ENCODE measurements around the gene MRPS23. TPM values are rescaled to one million over a fixed set of nuclear protein-coding genes. Genes with fewer than 3 reads are reported as not detected.

The MRPS23 gene
- total RNA-seq, 1 experiment from 2014 or later: 16.3 TPM

DNA sequence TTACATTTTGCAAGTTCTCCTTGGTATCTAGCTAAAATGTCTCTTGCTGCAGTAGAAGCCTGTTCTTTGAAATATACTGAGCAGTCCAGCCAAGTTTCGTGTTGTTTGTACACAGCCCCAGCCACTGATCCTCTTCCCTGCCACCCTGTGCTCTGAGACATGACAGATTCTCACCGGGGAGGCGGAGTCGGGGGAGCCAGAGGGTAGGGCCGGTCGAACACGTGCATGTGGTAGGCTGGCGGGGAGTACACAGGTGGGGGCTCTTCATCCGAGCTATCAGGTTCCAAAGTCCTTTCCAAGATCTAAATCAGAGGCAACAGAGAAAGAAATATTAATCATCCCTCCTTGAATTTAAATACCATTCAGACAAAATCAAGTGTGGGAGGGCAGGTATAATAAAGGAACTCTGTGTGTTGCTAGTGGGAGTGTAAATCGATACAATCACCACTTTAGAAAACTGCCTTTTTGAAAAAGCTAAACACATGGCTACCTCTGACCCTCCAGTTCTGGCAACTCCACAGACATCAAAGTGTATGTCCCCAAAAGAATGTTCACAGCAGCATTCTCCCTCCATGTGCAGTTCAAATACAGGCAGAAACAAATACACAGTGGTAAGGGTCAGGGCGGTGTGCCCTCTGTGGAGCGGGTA lies 29.7 kb upstream of the MRPS23 start:
- DNase-seq (ENCODE audit: low read depth): no peak

DNA sequence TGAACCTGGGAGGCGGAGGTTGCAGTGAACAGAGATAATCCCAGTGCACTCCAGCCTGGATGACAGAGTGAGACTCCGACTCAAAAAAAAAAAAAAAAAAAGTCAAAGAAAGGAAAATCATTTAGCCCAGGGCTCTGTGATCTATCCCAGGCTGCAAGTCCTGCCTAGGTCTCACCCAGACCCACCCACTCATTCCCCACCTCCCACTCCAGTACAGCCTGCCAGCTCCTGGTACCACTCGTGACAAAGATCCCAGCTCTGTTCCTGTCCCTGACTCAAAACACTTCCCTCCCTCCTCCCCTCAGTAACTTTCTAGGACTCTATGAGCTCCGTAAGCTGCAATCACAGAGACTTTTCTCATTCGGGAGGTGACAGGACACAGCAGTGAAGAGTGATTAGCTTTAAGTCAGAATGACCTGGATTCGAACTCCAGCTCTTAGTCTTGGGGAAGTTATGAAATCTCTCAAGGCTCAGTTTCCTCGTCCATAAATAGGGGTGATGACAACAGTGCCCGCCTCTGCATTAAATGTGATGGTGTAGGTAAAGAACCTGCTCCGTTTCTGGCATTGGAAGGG lies 28.0 kb upstream of the MRPS23 start:
- DNase-seq (ENCODE audit: low read depth): no peak

DNA sequence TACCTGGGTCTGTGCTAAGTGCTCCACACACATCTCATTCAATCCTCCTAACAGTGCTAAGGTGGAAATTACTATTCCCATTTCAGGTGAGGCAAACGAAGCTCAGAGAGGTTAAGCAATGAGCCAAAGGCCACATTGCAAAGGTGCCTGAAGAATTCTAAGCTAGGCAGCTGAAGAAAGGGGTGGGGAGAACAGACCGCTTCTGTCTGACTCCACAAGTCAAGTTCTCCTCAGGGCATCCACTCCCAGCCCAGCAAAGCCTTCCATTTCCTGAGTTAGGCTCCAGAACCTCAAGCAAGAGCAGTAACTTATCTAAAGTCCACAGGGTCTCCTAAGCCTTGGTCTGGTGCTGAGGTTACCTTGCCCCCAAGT lies 27.0 kb upstream of the MRPS23 start:
- DNase-seq (ENCODE audit: low read depth): peak; percentile 52

DNA sequence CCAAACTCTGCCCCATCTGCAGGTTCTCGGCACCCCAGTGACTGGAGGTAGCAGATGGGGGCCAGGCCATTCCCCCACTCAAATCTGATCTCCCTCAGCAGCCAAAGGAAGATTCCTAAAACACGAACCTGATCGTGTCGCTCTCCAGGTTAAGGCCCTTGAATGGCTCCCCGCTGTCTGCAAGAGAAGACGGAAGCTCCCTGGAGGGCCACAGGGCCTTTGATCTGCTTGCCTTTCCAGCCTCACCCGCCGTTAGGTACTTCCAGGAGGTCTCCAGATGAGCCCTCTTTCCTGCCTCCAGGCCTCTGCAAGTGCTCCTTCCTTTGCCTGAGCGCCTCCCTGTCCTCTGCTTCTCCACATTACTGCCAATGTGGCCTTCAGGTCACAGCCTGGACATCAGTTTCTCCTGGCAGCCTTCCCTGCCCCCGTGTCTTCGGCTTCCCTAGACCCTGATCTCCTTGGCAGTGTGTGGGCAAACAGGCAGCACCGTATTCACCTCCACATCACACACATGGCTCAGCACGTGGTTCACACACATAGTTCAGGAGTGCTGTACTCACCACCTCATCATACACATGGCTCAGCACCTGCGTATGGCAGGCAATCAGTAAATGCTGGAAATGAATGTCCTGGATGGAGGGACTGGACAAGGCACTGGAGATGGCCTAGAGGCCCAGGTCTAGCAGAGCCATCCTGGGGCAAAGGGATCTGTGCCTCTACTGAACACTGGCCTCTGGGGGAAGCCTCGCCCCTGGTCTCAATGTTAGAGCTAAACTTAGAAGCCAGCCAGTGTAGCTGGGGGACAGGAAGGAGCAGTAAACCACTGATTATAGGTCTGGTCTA lies 26.4 kb upstream of the MRPS23 start:
- DNase-seq (ENCODE audit: low read depth): no peak

DNA sequence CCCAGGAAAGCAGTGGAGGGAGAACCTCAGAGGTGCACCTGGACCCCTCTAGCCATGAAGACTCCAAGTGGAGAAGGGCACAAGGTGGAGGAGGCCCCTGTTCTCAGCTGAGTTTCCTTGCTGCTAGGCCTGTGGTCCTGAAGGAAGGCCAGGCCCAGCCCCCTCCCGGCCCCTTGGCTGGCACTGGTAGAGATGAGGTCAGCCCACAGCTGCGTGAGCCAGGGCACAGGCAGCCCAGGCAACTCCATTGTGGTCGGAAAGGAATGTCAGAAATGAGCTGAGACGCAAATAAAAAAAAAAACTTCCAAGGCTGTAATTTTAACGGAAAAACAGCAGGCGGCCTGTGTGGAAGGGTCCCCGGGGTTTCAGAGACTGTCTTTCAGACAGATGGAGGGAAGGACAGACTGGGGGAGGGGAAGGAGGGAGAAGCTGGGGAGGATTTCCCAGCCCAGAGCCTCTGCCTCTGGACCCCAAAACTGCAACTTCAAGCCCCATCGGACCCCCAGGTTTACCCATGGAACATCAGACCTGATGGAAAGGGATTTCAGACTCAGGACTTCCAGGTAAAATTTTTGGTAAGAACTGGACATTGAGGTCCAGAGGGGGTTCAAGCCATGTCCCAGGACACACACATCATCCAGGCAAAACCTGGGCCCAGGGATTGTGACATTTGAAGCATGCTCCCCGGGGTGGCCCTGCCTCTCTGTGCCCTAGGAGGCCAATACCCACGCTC lies 25.6 kb upstream of the MRPS23 start:
- peak; percentile 97 for DNase-seq (ENCODE audit: low read depth)

DNA sequence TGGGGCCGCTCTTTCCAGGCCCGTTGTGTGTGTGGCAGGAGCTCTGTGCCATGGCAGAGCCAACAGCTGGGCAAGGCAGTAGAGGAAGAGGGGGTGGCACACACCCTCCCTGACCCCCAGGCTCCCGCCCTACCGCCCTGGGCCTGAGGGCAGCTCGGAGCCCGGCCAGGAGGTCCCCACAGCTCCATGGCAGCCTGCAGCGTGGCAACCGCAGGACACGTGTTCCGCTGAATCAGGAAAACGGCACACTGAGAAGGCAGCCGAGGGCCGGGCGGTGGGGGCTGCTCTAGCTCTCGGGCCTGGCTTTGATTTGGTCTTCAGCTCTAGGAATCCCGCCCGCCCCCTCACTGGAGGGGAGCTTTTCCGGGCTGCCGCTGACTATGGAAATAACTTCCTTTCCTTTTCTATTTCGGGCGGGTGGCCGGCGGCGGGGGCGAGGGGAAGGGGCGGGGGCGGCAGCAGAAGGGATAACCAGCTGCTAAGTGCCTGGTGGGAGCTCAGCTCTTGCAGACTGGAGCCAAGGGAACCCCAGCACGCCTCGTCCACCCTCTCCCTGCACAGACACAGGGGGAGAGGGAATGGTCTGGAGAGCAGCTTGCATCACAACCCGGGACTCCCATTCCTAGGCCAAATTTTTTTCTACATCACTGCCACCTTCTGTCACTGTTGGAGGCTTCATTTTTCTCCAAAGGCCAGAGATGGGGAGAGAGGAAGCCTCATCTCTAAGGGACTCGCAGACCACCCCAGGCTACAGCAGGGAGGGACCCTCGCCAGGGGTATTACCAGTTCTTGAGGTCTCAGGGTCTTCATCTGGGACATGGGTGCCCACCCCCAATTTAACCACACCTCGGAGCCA lies 24.8 kb upstream of the MRPS23 start:
- DNase-seq (ENCODE audit: low read depth): peak; percentile 97

DNA sequence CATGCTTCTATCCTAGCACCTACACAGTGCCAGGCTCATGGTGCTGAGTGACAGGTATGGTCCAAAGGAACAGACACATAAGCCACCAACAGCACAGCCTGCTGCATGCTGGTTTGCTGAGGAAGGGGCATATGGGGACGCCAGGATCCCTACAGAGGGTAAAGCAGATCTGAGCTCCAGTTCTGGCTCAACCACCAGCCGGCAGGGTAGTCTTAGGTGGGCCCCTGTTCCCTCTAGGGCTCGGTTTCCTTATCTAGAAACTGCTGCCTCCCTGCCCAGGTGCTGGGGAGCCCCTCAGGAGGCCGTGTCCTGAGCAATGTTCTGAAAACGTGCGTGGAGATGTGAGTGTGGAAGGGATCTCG lies 24.2 kb upstream of the MRPS23 start:
- no peak for DNase-seq (ENCODE audit: low read depth)

DNA sequence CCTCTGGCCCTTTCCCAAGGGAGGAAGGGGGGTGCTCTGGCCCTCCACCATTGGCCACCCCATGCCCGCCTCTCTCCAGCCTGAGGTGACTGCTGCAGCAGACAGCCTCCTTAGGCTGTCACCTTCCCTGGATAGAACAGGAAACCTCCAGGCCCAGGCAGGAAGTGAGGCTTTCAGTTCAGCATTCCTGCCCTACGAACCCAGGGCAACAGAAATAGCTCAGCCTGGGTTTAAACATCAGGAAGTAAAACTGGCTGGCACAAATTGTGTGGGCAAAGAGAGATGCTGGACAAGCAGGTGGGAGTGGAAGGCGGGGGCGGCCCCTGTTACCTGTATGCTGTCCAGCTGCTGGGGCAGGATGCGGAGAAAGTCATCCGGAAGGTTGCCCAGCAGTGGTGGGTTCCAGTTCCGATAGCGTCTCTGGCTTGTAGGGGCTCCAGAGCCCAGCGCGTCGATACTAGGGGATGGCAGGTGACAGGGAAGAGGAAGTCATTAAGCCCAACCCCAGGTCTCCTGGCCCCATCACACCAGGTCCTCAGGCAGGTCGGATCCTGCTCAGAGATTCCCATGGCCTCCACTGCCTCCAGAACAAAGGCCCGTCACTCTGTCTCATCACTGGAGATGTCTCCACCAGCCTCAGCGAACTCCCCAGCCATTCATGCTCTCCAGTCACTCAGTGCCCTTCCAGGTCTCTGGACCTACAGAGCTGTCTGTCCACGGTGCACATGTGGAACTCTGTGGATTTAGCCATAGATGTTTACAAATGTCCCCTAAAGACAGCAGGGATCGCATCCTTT lies 23.6 kb upstream of the MRPS23 start:
- DNase-seq (ENCODE audit: low read depth): no peak

DNA sequence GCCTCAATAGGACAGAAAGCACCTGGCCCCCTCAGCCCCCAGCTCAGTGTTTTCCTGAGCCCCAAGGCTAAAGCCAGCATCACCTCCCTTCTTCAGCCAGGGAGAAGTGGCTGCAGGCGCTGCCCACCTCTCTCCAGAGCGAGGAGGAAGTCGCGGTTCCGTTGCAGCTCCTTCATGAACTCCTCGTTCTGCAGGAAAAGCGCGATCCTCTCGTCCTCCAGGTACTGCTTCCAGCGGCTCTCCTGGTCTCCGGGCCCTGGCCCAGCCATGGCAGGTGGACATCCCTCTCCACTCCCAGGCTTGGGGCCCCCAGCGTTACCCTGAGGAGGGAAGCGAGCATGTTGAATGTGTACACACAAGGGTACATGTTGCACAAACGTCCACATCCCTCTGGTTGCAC lies 22.7 kb upstream of the MRPS23 start:
- DNase-seq (ENCODE audit: low read depth): no peak

DNA sequence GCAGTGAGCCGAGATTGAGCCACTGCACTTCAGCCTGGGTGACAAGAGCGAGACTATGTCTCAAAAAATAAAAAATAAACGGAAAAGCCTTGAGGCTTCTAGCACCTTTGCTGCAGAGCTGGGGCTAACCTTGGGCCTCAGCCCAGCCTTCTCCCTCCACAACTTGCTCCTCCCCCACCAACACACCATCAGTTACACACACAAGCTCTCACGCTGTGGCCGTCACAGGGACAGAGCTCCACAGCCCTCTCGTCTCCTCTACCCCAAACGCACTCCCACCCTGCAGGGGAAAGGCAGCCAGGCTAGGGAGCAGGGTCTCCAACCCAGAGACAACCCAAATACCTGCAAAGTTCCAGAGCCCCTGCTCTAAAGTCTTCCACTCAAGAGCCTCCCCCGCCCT lies 22.0 kb upstream of the MRPS23 start:
- DNase-seq (ENCODE audit: low read depth): no peak

DNA sequence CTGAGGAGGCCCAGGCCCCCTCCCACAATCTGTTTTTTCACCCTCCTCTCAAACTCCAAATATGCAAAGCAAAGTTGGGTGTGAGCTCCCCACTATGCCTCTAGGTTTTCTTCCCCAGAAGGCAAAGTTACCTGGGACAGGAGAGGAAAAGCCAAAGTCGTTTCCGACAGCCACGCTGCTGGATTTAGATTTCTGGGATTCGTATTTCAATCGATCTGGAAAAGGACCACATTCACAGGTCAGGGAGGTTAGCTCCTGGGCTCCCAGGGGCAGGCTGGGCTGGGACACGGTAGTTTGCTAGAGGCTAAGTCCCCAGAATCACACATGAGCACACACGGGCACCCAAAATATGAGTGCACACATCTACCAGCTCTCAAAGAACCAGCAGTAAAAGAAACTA lies 21.3 kb upstream of the MRPS23 start:
- DNase-seq (ENCODE audit: low read depth): no peak

DNA sequence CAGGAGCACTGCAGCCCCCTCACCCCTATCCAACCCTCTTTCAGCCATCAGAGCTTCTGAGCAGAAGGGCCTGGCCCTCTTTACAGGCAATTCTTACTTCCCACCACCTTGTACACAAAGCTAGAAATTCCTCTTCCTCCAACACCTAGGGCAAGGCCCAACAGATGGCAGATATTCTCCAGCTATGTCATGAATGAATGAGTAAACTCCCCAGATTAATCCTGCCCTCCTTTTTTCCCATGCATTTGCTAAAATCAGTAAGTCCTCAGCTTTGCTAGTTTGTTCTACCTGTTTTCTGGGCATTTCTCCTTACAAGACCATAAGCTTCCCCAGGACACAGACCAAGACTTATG lies 20.4 kb upstream of the MRPS23 start:
- peak; percentile 51 for DNase-seq (ENCODE audit: low read depth)

DNA sequence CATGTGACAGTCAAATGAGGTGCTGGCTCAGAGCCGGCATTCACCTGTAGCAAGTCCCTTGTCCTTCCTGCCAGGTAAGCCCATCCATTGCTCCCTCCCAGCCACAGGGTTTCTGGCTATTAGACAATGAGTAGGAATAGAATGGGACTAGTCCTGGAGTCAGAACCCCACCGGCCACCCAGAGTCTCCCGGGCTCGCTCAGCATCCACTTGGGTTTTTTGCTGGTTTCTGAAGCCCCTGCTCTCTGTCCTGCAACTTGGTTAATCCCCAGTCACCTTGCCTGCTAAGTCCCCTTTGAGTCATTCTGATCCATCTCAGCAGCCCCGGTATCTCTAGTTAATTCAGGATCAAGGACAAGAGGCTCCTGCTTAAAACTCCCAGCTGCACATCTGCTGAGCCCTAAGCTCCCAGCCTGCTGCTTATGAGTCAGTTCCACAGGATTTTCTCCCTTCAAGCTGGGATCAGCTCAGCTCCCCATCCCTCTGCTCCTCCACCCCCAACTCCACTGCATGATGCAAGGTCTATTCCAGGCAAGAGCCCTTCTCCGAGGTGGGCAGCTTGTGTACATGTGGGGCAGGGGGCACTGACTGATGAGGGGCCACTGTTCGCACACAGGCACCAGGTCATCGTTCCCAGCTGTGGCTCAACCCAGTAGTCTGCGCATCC lies 19.9 kb upstream of the MRPS23 start:
- peak; percentile 90 for DNase-seq (ENCODE audit: low read depth)

DNA sequence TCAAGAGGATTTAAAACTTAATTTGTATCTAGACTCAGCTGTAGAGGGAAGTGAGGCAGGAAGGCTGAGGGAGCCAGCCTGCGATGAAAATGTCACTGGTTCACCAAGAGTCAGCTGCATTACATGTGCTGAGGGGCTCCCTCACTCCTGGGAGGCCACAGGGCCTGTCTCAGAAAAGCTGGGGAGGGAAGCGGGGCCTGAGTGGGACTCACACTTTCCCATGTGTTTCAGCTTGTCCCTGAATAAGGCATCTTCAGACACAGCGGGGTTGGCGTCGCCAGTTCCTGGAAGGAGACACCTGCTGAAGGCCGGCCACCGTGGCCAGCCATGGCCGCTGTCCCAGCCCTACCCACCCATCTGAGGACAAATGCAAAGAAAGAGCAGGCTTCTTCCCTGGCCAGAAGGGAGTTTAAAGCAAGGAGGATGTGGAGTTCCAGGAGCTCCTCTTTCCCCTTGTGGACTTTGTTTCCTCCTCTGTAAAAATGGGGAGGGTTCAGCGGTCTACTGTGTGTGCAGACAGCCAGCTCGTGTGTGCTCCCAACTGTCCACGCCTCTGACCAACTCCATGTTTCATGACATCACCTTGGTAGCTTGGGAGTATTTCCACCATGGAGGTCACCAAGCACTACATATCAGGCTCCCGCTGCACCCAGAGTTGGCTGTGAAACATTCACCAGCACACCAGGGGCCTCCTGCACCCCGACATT lies 19.2 kb upstream of the MRPS23 start:
- no peak for DNase-seq (ENCODE audit: low read depth)

DNA sequence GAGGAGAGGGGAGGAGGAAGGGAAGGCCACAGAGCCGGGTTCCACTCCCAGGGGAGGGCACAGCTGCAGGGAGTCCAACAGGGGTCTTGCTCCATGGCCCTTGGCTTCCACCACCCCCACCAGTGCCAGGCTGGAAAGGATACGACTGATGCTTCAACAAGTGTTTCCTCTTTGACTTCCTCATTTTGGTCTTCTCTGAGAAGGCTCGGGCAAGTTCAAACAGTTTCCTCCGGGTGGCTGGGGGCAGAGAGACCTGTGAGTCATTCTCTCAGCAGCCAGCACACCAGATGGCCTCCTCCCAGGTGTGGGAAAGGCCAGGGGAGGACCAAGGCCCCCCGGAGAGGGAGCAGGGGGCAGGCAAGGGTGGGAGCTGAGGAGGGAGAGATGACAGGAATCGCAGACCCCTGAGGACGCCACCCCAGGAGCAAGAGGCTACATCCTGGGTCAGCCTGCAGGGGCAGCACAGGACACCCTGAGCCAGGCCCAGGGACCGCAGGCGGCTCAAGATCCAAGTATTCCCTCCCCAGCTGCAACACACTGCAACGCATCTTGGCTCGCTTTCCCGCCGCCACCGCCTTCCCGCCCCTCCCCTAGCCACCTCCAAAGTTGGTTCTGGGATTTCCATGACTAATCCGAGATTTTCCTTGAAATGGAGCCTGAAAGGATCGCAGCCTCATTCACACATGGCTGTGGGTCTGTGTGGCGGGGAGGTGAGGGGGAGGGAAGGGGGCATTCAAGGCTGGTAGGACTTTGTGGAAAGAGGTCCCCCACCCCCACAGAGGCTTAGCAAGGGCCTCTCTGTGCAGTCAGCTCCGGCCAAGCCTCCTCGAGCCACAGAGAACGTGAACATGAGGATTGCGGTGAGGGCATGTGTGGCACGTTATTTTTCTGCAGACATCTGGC lies 18.4 kb upstream of the MRPS23 start:
- peak; percentile 96 for DNase-seq (ENCODE audit: low read depth)

DNA sequence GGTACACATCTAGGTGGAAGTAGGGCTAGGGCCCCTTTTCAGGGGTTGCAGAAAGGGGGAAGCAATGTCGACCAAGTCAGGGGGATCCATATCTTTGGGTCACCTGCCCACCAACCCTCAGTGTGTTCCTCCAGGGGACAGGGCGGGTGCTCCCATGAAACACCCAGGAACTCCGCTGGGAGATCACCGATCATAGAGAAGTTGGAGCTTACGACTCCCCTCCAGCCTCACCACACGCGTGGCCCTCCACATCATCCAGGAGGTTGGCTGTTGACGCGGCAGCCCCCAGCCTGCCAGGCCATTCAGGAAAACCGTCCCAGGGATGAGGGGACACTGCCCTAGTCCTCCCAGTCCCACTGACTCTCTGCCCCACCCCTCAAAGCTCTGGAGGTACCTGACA lies 17.3 kb upstream of the MRPS23 start:
- no peak for DNase-seq (ENCODE audit: low read depth)

DNA sequence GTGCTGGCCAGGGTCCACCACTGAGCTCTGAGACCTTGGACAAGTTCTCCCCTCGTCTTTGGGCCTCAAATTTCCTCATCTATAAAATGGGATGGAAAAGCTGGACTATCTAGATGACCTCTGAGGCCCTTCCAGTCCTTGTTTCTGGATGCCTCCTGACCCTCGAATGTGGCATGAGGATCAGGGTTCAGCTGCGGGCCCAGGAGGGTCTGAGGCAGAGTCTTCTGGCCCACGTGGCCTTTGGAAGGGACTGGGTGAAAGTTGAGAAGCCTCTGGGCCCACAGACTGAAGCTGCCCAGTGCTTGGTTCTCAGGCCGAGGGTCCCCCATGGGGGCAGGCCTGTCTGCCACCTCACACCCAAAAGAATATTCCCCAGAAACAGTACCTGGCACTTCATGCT lies 16.9 kb upstream of the MRPS23 start:
- no peak for DNase-seq (ENCODE audit: low read depth)

DNA sequence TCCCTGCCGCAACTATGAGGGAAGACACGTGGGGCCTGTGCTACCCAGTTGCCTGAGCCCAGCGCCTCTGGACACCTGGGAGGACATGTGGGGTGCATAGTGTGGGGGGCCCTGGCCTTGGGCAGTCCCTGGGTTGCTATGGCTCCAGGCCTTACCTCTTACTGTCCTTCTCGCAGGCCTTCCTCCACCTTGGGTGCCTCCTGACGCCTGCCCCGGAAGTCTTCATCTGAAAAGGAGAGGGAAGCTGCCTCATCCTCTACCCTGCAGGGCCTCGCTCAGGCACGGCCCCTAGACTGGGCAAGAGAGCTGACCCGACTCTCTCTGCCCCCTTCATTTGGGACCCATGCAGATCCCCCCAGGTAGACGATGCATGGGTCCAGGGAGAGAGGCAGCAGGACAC lies 16.5 kb upstream of the MRPS23 start:
- no peak for DNase-seq (ENCODE audit: low read depth)

DNA sequence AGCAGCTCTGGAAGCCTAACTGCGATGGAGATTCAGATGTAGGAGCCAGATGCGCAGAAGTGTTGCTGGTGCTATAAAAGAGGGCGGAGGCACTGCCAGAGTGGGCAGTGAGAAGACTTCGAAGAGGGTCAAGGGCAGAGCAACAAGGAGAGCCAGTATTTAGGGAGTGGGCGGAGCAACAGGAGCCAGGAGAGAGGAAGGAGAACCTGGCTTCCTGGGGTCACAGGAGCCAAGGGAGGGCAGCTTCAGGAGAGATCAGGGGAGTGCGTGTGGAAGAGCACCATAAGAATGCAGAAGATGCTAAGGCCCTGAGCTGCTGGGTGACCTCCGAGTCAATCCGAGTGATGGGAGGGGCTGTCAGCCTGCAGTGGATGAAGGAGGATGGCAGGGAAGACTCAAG lies 14.4 kb upstream of the MRPS23 start:
- DNase-seq (ENCODE audit: low read depth): no peak
